ENCODE results near the gene DNAH6. TPM values are rescaled to one million over a fixed set of nuclear protein-coding genes. Genes with fewer than 3 reads are reported as not detected.
"Not testable (repeated sequence)": the region's sequence is repeated elsewhere in the genome, so short reads cannot be mapped to it uniquely, and the experiment has no call there.

The DNAH6 gene, protein sequence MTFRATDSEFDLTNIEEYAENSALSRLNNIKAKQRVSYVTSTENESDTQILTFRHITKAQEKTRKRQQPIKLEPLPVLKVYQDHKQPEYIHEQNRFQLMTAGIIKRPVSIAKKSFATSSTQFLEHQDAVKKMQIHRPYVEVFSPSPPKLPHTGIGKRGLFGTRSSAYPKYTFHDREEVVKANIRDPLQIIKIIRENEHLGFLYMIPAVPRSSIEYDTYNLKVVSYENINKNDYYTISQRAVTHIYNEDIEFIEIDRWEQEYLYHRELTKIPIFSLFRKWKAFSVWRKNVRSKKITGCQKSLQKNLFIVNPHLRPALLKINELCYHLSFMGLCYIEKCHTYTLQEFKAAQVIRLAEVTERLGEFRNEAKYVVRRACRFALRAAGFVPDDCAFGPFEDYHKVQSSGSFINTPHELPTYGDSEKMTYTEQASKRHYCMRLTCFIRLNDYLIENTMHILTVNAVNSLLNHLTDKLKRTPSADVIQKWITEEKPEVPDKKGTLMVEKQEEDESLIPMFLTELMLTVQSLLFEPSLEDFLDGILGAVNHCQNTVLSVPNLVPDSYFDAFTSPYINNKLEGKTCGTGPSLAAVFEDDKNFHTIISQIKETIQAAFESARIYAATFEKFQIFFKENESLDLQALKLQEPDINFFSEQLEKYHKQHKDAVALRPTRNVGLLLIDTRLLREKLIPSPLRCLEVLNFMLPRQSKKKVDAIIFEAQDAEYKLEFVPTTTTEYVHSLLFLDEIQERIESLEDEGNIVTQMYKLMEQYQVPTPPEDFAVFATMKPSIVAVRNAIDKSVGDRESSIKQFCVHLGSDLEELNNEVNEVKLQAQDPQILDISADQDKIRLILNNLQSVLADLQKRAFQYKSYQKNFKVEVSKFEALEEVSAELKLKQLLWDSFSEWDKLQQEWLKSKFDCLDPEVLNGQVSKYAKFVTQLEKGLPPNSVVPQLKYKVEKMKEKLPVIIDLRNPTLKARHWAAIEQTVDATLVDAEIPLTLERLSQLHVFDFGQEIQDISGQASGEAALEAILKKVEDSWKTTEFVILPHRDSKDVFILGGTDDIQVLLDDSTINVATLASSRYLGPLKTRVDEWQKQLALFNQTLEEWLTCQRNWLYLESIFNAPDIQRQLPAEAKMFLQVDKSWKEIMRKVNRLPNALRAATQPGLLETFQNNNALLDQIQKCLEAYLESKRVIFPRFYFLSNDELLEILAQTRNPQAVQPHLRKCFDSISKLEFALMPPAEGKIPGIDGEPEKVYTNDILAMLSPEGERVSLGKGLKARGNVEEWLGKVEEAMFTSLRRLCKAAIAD (N-terminal part only)
- total RNA-seq = under 1 TPM; 0.60 to 1.00 TPM

GRCh38 chr2:84516234-84516986 lies at the start of gene DNAH6:
TSS of gene DNAH6 (plus strand) at chr2:84516498. CDS start at chr2:84517827, 1,329 bp downstream.
- H3K27me3 Mint-ChIP-seq = peaks cover 17% of the 10 kb centered on the region
- H3K27ac Mint-ChIP-seq = peak within 1 kb of the TSS; percentile 79
- ChIA-PET CTCF (interaction anchor here (0.8 to 1.1 kb wide), 3 partner anchors 8 to 409 kb away, joined by 3 to 4 read pairs (median 4); no protein-coding TSS in a partner anchor), POLR2A (no interaction called here)
- peak; percentile 94 for DNase-seq
- H3K4me3 Mint-ChIP-seq = peak within 1 kb of the TSS; percentile 79
- H3K36me3 Mint-ChIP-seq (ENCODE audit: low read depth) = peaks cover 2% of the 10 kb centered on the region
- peaks cover 27% of the 10 kb centered on the region for H3K4me1 Mint-ChIP-seq
- H3K9me3 Mint-ChIP-seq = peaks cover 14% of the 10 kb centered on the region

GRCh38 chr2:84467389-84467788 lies 48.9 kb upstream of the DNAH6 start:
- Mint-ChIP-seq H3K27ac (no peak overlapping the region), H3K27me3 (peaks cover 3% of the 10 kb centered on the region), H3K9me3 (peaks cover 20% of the 10 kb centered on the region), H3K4me1 (no peaks in the 10 kb centered on the region), H3K4me3 (no peak overlapping the region), H3K36me3 (ENCODE audit: low read depth) (peaks cover 3% of the 10 kb centered on the region)
- ChIA-PET POLR2A (no interaction called here), CTCF (interaction anchor here (0.6 to 1.2 kb wide), 2 partner anchors 458 to 520 kb away, joined by 3 read pairs; no protein-coding TSS in a partner anchor)
- no peak for DNase-seq

DNA sequence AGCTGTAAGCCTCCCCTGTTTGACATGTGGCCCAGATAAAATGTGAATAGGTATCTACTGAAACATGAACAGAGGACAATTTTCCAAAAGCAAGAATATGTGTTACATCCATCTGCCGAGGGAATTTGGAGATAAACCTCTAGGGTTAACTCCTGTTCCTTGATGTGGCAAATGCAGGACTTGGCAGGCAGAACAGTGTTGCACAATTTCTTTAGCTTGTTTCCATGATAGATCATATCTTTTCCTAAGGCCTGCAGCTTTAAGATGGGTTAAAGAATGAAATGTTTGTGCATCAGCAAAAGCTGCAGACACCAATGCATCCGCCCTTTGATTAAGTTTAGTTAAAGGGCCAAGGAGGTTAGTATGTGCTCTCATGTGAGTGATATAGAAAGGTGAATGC lies 43.9 kb upstream of the DNAH6 start:
- H3K4me1 Mint-ChIP-seq; H3K27me3 Mint-ChIP-seq; H3K36me3 Mint-ChIP-seq (ENCODE audit: low read depth); H3K27ac Mint-ChIP-seq; CTCF ChIA-PET; DNase-seq; H3K4me3 Mint-ChIP-seq; POLR2A ChIA-PET: not testable (repeated sequence)
- peaks cover 16% of the 10 kb centered on the region for H3K9me3 Mint-ChIP-seq

- ChIA-PET POLR2A (no interaction called here), CTCF (no interaction called here)
- peaks cover 3% of the 10 kb centered on the region for H3K36me3 Mint-ChIP-seq (ENCODE audit: low read depth)
- H3K4me3 Mint-ChIP-seq = no peak overlapping the region
- no peak for DNase-seq
- H3K9me3 Mint-ChIP-seq = peaks cover 18% of the 10 kb centered on the region
- H3K27ac Mint-ChIP-seq = no peak overlapping the region
- H3K4me1 Mint-ChIP-seq = no peaks in the 10 kb centered on the region
- peaks cover 5% of the 10 kb centered on the region for H3K27me3 Mint-ChIP-seq
Observed at GRCh38 chr2:84472856-84473565, 43.3 kb upstream of the DNAH6 start.

DNA sequence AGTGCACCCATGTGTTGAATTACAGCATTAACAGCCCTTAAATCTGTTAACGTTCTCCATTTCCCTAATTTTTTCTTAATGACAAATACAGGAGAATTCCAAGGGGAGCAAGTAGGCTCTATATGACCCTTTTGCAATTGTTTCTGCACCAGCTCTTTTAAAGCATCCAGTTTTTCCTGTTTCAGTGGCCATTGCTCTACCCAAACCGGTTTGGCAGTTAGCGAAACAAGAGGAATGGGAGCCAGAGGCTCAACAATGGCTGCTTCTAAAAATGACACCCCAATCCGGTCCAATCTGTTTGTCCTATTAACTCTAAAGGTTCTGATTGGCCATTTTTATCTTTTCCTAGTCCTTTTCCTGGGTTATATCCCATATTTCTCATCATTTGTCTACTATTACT lies 42.1 kb upstream of the DNAH6 start:
- Mint-ChIP-seq H3K36me3 (ENCODE audit: low read depth) (no peaks in the 10 kb centered on the region), H3K9me3 (peaks cover 15% of the 10 kb centered on the region), H3K4me3 (no peak overlapping the region), H3K27me3 (peaks cover 5% of the 10 kb centered on the region), H3K27ac (no peak overlapping the region), H3K4me1 (no peaks in the 10 kb centered on the region)
- DNase-seq = no peak
- CTCF ChIA-PET = no interaction called here
- POLR2A ChIA-PET = no interaction called here

DNA sequence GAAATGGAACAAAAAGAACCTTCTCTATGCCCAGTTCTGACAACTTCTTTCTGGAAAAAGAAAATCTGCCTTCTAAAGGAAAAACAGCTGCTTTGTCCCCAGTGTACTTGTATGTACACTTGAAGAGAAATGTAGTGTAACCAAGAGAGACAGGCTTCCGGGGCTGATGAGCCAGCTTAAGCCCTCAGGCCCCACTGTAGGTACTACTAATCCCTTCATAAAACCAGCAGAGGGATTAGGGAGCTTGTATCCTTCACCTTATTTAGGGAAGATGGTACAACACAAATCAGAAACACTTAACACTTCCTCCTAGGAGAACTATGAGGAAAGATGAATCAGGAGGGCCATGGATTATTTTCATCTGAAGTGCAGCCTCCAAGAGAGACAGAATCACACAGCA lies 38.4 kb upstream of the DNAH6 start:
- Mint-ChIP-seq H3K4me3 (no peak overlapping the region), H3K27ac (no peak overlapping the region), H3K27me3 (peaks cover 2% of the 10 kb centered on the region), H3K36me3 (ENCODE audit: low read depth) (no peaks in the 10 kb centered on the region), H3K9me3 (peaks cover 9% of the 10 kb centered on the region), H3K4me1 (peaks cover 17% of the 10 kb centered on the region)
- CTCF ChIA-PET = interaction anchor here (1.2 kb wide), 1 partner anchor 17 kb away, joined by 3 read pairs; no protein-coding TSS in a partner anchor
- DNase-seq = no peak
- POLR2A ChIA-PET = no interaction called here

- no peak overlapping the region for H3K4me3 Mint-ChIP-seq
- POLR2A ChIA-PET = no interaction called here
- peaks cover 17% of the 10 kb centered on the region for H3K4me1 Mint-ChIP-seq
- DNase-seq = no peak
- H3K9me3 Mint-ChIP-seq = peaks cover 9% of the 10 kb centered on the region
- peaks cover 2% of the 10 kb centered on the region for H3K27me3 Mint-ChIP-seq
- H3K36me3 Mint-ChIP-seq (ENCODE audit: low read depth) = no peaks in the 10 kb centered on the region
- H3K27ac Mint-ChIP-seq = no peak overlapping the region
- CTCF ChIA-PET = interaction anchor here (1.5 kb wide), 1 partner anchor 39 kb away, joined by 3 read pairs; no protein-coding TSS in a partner anchor
Observed at GRCh38 chr2:84478867-84479266, 37.4 kb upstream of the DNAH6 start.

GRCh38 chr2:84481702-84482101 lies 34.6 kb upstream of the DNAH6 start:
- H3K4me1 Mint-ChIP-seq = peaks cover 17% of the 10 kb centered on the region
- ChIA-PET CTCF (interaction anchor here (0.5 kb wide), 1 partner anchor 1324 kb away, joined by 7 read pairs; no protein-coding TSS in a partner anchor), POLR2A (no interaction called here)
- no peak overlapping the region for H3K4me3 Mint-ChIP-seq
- peak; percentile 29 for DNase-seq
- peaks cover 6% of the 10 kb centered on the region for H3K9me3 Mint-ChIP-seq
- H3K27ac Mint-ChIP-seq = peak overlapping the region; percentile 84
- H3K36me3 Mint-ChIP-seq (ENCODE audit: low read depth) = no peaks in the 10 kb centered on the region
- H3K27me3 Mint-ChIP-seq = no peaks in the 10 kb centered on the region

DNA sequence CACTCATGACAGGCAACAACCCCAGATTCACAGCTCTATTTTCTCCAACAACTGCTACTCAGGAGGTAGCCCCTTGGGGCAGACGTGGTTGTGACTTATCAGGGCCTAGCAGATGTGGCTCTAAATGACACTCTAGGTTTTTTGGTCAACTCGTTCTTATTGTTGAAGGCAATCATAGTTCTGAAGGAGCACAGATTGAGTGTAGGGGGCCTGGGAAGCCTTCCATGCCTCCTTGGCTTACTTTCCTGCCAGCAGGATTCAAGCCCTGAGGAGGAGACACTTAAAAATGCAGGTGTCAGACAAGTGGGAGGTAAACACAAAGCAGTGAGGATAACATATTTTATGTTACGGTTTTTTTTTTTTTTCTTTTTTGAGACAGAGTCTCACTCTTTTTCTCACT lies 33.7 kb upstream of the DNAH6 start:
- H3K4me1 Mint-ChIP-seq = peaks cover 17% of the 10 kb centered on the region
- DNase-seq = no peak
- H3K9me3 Mint-ChIP-seq = peaks cover 2% of the 10 kb centered on the region
- no peaks in the 10 kb centered on the region for H3K27me3 Mint-ChIP-seq
- POLR2A ChIA-PET = no interaction called here
- no peak overlapping the region for H3K4me3 Mint-ChIP-seq
- peak overlapping the region; percentile 84 for H3K27ac Mint-ChIP-seq
- H3K36me3 Mint-ChIP-seq (ENCODE audit: low read depth) = no peaks in the 10 kb centered on the region
- CTCF ChIA-PET = no interaction called here

DNA sequence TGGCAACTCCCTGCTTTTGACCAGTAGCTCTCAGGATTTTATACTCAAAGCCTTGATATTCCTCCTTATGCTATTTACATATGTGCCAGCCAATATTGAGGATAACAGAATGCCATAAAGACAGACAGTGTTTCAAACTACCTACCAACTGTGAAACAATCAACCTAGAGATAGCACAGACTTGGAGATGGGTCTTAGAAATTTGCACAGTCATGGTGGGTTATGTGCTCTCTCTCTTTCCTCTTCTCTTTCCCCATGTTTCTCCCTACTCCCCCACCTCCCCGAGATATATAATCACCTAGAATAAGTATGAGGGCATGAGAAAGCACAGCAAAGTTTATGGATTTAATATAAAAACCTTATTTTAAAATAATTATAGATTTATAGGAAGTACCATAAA lies 33.0 kb upstream of the DNAH6 start:
- no peak overlapping the region for H3K4me3 Mint-ChIP-seq
- no peaks in the 10 kb centered on the region for H3K27me3 Mint-ChIP-seq
- DNase-seq = no peak
- H3K9me3 Mint-ChIP-seq = no peaks in the 10 kb centered on the region
- H3K4me1 Mint-ChIP-seq = peaks cover 17% of the 10 kb centered on the region
- ChIA-PET CTCF (interaction anchor here (1.6 kb wide), 1 partner anchor 21 kb away, joined by 4 read pairs; no protein-coding TSS in a partner anchor), POLR2A (no interaction called here)
- H3K27ac Mint-ChIP-seq = no peak overlapping the region
- H3K36me3 Mint-ChIP-seq (ENCODE audit: low read depth) = no peaks in the 10 kb centered on the region

DNA sequence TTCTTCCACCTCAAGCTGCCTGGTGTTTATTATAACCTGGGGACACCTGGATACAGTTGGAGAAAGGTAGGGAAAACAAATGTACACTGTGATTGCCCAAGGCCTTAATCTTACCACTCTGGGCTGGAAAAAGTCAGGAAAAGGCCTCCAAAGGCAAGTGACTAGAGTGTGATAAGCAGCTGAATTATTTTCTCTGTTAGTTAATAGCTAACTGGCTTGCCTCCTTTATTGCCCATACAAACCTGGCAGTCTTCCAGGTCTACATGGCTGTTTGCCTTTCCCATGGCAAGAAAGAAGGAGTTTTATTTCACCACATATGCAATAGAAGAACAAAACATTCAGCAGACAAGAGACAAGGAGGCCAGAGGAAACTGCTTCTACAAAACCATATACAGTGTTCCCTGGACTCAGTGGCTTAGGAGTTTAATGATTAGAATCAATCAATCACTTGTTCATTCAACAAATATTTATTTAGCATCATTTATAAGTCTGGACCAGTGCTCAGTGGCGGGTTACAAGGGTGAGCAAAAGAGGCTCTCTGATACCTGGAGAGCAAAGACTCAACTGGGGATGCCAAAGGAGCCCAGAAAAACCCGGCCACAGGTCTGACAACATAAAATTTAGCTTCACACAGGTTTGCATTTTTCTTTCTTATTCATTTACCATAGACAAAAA lies 29.7 kb upstream of the DNAH6 start:
- Mint-ChIP-seq H3K36me3 (ENCODE audit: low read depth) (no peaks in the 10 kb centered on the region), H3K27me3 (no peaks in the 10 kb centered on the region), H3K4me3 (no peak overlapping the region), H3K27ac (no peak overlapping the region), H3K4me1 (peaks cover 10% of the 10 kb centered on the region), H3K9me3 (no peaks in the 10 kb centered on the region)
- POLR2A ChIA-PET = no interaction called here
- no peak for DNase-seq
- CTCF ChIA-PET = interaction anchor here (0.6 kb wide), 1 partner anchor 174 kb away, joined by 3 read pairs; no protein-coding TSS in a partner anchor
